Left lung (tissue), 10 donors: ENCODE measurements around the gene MPP2. TPM values are rescaled to one million over a fixed set of nuclear protein-coding genes. Genes with fewer than 3 reads are reported as not detected.

Source experiments
- ATAC-seq: fragments of 200-7000 bp; cut with Tn5 transposase; one replicate; pipeline ENCODE4 v1.9.1; 2020; ENCODE audit warnings: moderate library complexity
- DNase-seq, 4 donors: peaks; one replicate each; pipeline ENCODE4 v3.0.0-alpha.2; 2013 to 2020
- H3K27ac ChIP-seq, 2 donors: fragments of 200-600 bp; sonication (generic) in 1 of 2; one replicate each; pipeline versions ENCODE4 v1.5.0 to v1.8.0; 2020 to 2021
- H3K27me3 ChIP-seq, 2 donors: fragments of 200-600 bp; sonication (generic) in 1 of 2; one replicate each; pipeline versions ENCODE4 v1.5.0 to v1.8.0; 2020 to 2021
- H3K36me3 ChIP-seq, 2 donors: fragments of 200-600 bp; sonication (generic) in 1 of 2; one replicate each; pipeline versions ENCODE4 v1.5.0 to v1.8.0; 2020 to 2021
- H3K4me1 ChIP-seq, 2 donors: fragments of 200-600 bp; one replicate each; pipeline ENCODE4 v1.8.0; 2021
- H3K4me3 ChIP-seq, 2 donors: fragments of 200-600 bp; sonication (generic) in 1 of 2; one replicate each; pipeline versions ENCODE4 v1.5.0 to v1.8.0; 2020 to 2021; ENCODE audit warnings: mild to moderate bottlenecking in 1 of 2
- H3K9me3 ChIP-seq, 2 donors: fragments of 200-600 bp; sonication (generic) in 1 of 2; one replicate each; pipeline versions ENCODE4 v1.5.0 to v1.8.0; 2020 to 2021
- CTCF ChIP-seq, 2 donors: fragments of 200-600 bp; sonication (generic) in 1 of 2; IDR thresholded peaks; one replicate each; pipeline versions ENCODE4 v1.5.0 to v1.8.0; 2021; ENCODE audit warnings: antibody characterized with exemption in 2 of 2
- intact Hi-C, 2 donors: fragments of 100-400 bp; cut with DNase I; formaldehyde crosslinking; loops; one replicate each; pipeline versions ENCODE4 v1.11.2 to v1.14.2; 2022
- polyA plus RNA-seq, 6 donors: library from polyadenylated mRNA; unstranded; fragments of 120-200 nt; gene quantifications; one replicate each; pipeline ENCODE4 v1.2.1, GENCODE V29; 2013; ENCODE audit not compliant: insufficient read length in 6 of 6
- total RNA-seq, 2 donors: library from RNA; stranded (reverse); fragmentation: NEBNext Ultra II Directional; extraction: Animal tissue kit (Norgen Biotek cat#: 25700); gene quantifications; one replicate each; pipeline ENCODE4 v1.2.1, GENCODE V29; 2021
- donor health status: DM: no; HTN: yes; CAD: no.
- donor health status: DM: no; HTN: no; CAD: no.

Gene MPP2
- total and polyA plus RNA-seq, 8 donors = 1.5 to 4.9 (median 4.5) TPM

- no peak for DNase-seq
- Histone ChIP-seq H3K4me1 (peaks cover 0 to 9% of the 10 kb centered on the region in 2 donors), H3K36me3 (no peaks in the 10 kb centered on the region), H3K4me3 (no peak overlapping the region), H3K27me3 (peaks cover 11 to 52% of the 10 kb centered on the region in 2 donors), H3K27ac (no peak overlapping the region), H3K9me3 (no peaks in the 10 kb centered on the region)
- ATAC-seq = no peak
- TF ChIP-seq CTCF (IDR thresholded peaks at IDR 0.05) = no peak
- intact Hi-C loops = no loop called here
Observed at GRCh38 chr17:43938838-43939182, 31.5 kb upstream of the MPP2 start.

GRCh38 chr17:43936434-43936833, 29.1 kb upstream of the MPP2 start:
- intact Hi-C loops = no loop called here
- Histone ChIP-seq H3K9me3 (no peaks in the 10 kb centered on the region), H3K27me3 (peaks cover 11 to 59% of the 10 kb centered on the region in 2 donors), H3K36me3 (no peaks in the 10 kb centered on the region), H3K4me3 (no peak overlapping the region), H3K4me1 (peaks cover 0 to 8% of the 10 kb centered on the region in 2 donors), H3K27ac (no peak overlapping the region)
- TF ChIP-seq CTCF (IDR thresholded peaks at IDR 0.05) = no peak
- DNase-seq (no peak), ATAC-seq (no peak)

GRCh38 chr17:43935926-43936261, 28.6 kb upstream of the MPP2 start:
- DNase-seq (no peak), ATAC-seq (no peak)
- Histone ChIP-seq H3K4me3 (no peak overlapping the region), H3K27me3 (peaks cover 11 to 59% of the 10 kb centered on the region in 2 donors), H3K4me1 (peaks cover 0 to 8% of the 10 kb centered on the region in 2 donors), H3K9me3 (no peaks in the 10 kb centered on the region), H3K27ac (no peak overlapping the region), H3K36me3 (no peaks in the 10 kb centered on the region)
- no peak for TF ChIP-seq CTCF (IDR thresholded peaks at IDR 0.05)
- intact Hi-C loops = no loop called here

- Histone ChIP-seq H3K4me1 (peaks cover 0 to 8% of the 10 kb centered on the region in 2 donors), H3K9me3 (no peaks in the 10 kb centered on the region), H3K27ac (no peak overlapping the region), H3K36me3 (no peaks in the 10 kb centered on the region), H3K4me3 (no peak overlapping the region), H3K27me3 (peaks cover 11 to 58% of the 10 kb centered on the region in 2 donors)
- intact Hi-C loops = no loop called here
- TF ChIP-seq CTCF (IDR thresholded peaks at IDR 0.05) = no peak
- ATAC-seq (no peak), DNase-seq (no peak)
Observed at GRCh38 chr17:43935204-43935925, 28.0 kb upstream of the MPP2 start.

- Histone ChIP-seq H3K4me3 (no peak overlapping the region), H3K27me3 (peaks cover 3 to 53% of the 10 kb centered on the region in 2 donors), H3K9me3 (no peaks in the 10 kb centered on the region), H3K27ac (no peak overlapping the region), H3K36me3 (no peaks in the 10 kb centered on the region), H3K4me1 (peaks cover 0 to 2% of the 10 kb centered on the region in 2 donors)
- no peak for TF ChIP-seq CTCF (IDR thresholded peaks at IDR 0.05)
- intact Hi-C loops = no loop called here
- ATAC-seq = no peak
- no peak for DNase-seq
Observed at GRCh38 chr17:43932923-43933322, 25.6 kb upstream of the MPP2 start.
